ENCODE results near the gene SPHKAP. TPM values are rescaled to one million over a fixed set of nuclear protein-coding genes. Genes with fewer than 3 reads are reported as not detected.
"Not testable (repeated sequence)": the region's sequence is repeated elsewhere in the genome, so short reads cannot be mapped to it uniquely, and the experiment has no call there.

Gene SPHKAP
- total RNA-seq, 3 donors from 2014 or later (not counting 1 experiment from before 2014, with no cell fraction given): not detected

- H3K27ac Mint-ChIP-seq: no peak overlapping the region
- peaks cover 7 to 17% of the 10 kb centered on the region in 2 donors for H3K9me3 Mint-ChIP-seq
- WGBS (ENCODE audit: insufficient coverage): 71% methylated on average over 3 of the region's 3 CpGs
- DNase-seq (no peak), ATAC-seq (no peak)
- no peaks in the 10 kb centered on the region for H3K4me1 Mint-ChIP-seq
- H3K27ac ChIP-seq (ENCODE audit: low read length): no peak overlapping the region
- no peaks in the 10 kb centered on the region for H3K36me3 ChIP-seq (ENCODE audit: control insufficient read depth, insufficient read depth, low read length)
- H3K36me3 Mint-ChIP-seq: no peaks in the 10 kb centered on the region
- no peak overlapping the region for H3K4me3 ChIP-seq (ENCODE audit: low read length)
- H3K9me3 ChIP-seq (ENCODE audit: control insufficient read depth, insufficient read depth, low read length): peaks cover 7% of the 10 kb centered on the region
- no peaks in the 10 kb centered on the region for H3K27me3 Mint-ChIP-seq (ENCODE audit: low read depth in 2 of 2)
- TF ChIP-seq, protein P1, sequence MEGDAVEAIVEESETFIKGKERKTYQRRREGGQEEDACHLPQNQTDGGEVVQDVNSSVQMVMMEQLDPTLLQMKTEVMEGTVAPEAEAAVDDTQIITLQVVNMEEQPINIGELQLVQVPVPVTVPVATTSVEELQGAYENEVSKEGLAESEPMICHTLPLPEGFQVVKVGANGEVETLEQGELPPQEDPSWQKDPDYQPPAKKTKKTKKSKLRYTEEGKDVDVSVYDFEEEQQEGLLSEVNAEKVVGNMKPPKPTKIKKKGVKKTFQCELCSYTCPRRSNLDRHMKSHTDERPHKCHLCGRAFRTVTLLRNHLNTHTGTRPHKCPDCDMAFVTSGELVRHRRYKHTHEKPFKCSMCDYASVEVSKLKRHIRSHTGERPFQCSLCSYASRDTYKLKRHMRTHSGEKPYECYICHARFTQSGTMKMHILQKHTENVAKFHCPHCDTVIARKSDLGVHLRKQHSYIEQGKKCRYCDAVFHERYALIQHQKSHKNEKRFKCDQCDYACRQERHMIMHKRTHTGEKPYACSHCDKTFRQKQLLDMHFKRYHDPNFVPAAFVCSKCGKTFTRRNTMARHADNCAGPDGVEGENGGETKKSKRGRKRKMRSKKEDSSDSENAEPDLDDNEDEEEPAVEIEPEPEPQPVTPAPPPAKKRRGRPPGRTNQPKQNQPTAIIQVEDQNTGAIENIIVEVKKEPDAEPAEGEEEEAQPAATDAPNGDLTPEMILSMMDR (IDR thresholded peaks at IDR 0.05): no peak
- no peaks in the 10 kb centered on the region for H3K27me3 ChIP-seq (ENCODE audit: control insufficient read depth, insufficient read depth, low read length)
- intact Hi-C loops (cut with micrococcal nuclease): no loop called here
- H3K4me3 Mint-ChIP-seq: no peak overlapping the region
- no peaks in the 10 kb centered on the region for H3K4me1 ChIP-seq (ENCODE audit: control insufficient read depth, insufficient read depth, low read length)
Observed at GRCh38 chr2:228082571-228082970, 98.9 kb downstream of the SPHKAP start.

DNA sequence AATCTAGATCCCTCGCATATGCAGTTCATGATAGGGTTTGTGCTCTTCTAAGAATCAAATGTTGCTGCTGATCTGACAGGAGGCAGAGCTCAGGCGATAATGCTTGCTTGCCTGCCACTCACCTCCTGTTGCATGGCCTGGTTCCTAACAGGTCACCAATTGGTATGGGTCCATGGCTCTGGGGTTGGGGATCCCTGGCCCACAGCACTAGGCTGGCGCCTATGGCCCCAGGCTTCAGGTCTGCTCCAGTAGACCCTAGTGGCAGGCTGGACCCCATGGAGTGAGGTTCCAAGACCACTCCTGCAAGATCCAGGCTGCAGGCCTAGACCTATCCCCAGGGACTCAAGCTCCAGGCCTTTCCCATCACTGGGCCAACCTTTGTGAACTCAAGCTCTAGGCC, 102.3 kb downstream of the SPHKAP start:
- intact Hi-C loops (cut with micrococcal nuclease): no loop called here
- no peaks in the 10 kb centered on the region for H3K4me1 Mint-ChIP-seq
- TF ChIP-seq, protein P1 (IDR thresholded peaks at IDR 0.05): no peak
- H3K4me3 Mint-ChIP-seq: no peak overlapping the region
- no peaks in the 10 kb centered on the region for H3K36me3 Mint-ChIP-seq
- H3K9me3 ChIP-seq (ENCODE audit: control insufficient read depth, insufficient read depth, low read length): peaks cover 10% of the 10 kb centered on the region
- H3K4me1 ChIP-seq (ENCODE audit: control insufficient read depth, insufficient read depth, low read length): no peaks in the 10 kb centered on the region
- H3K27ac ChIP-seq (ENCODE audit: low read length): no peak overlapping the region
- H3K27ac Mint-ChIP-seq: no peak overlapping the region
- H3K4me3 ChIP-seq (ENCODE audit: low read length): no peak overlapping the region
- DNase-seq (no peak), ATAC-seq (no peak)
- peaks cover 6 to 15% of the 10 kb centered on the region in 2 donors for H3K9me3 Mint-ChIP-seq
- WGBS (ENCODE audit: insufficient coverage): 95% methylated on average over 3 of the region's 3 CpGs
- no peaks in the 10 kb centered on the region for H3K27me3 Mint-ChIP-seq (ENCODE audit: low read depth in 2 of 2)
- H3K36me3 ChIP-seq (ENCODE audit: control insufficient read depth, insufficient read depth, low read length): no peaks in the 10 kb centered on the region
- no peaks in the 10 kb centered on the region for H3K27me3 ChIP-seq (ENCODE audit: control insufficient read depth, insufficient read depth, low read length)

- peaks cover 7 to 16% of the 10 kb centered on the region in 2 donors for H3K9me3 Mint-ChIP-seq
Observed at GRCh38 chr2:228076695-228077094, 104.8 kb downstream of the SPHKAP start.

GRCh38 chr2:228072669-228073068, 108.8 kb downstream of the SPHKAP start:
- Histone ChIP-seq H3K9me3 (ENCODE audit: control insufficient read depth, insufficient read depth, low read length) (peaks cover 3% of the 10 kb centered on the region), H3K27ac (ENCODE audit: low read length) (no peak overlapping the region), H3K27me3 (ENCODE audit: control insufficient read depth, insufficient read depth, low read length) (no peaks in the 10 kb centered on the region), H3K36me3 (ENCODE audit: control insufficient read depth, insufficient read depth, low read length) (no peaks in the 10 kb centered on the region), H3K4me3 (ENCODE audit: low read length) (no peak overlapping the region), H3K4me1 (ENCODE audit: control insufficient read depth, insufficient read depth, low read length) (no peaks in the 10 kb centered on the region)
- H3K9me3 Mint-ChIP-seq: peaks cover 4 to 13% of the 10 kb centered on the region in 2 donors
- H3K27me3 Mint-ChIP-seq (ENCODE audit: low read depth in 2 of 2): no peaks in the 10 kb centered on the region
- H3K36me3 Mint-ChIP-seq: no peaks in the 10 kb centered on the region
- DNase-seq: no peak
- no peaks in the 10 kb centered on the region for H3K4me1 Mint-ChIP-seq
- no peak overlapping the region for H3K27ac Mint-ChIP-seq
- intact Hi-C loops (cut with micrococcal nuclease): no loop called here
- ATAC-seq: no peak
- WGBS (ENCODE audit: insufficient coverage): 85% methylated on average over 3 of the region's 3 CpGs
- H3K4me3 Mint-ChIP-seq: no peak overlapping the region
- TF ChIP-seq, protein P1 (IDR thresholded peaks at IDR 0.05): no peak

More at GRCh38 chr2:228076695-228077094, 104.8 kb downstream of the SPHKAP start:
- H3K4me3 Mint-ChIP-seq; H3K36me3 ChIP-seq (ENCODE audit: control insufficient read depth, insufficient read depth, low read length); H3K27ac Mint-ChIP-seq; H3K27ac ChIP-seq (ENCODE audit: low read length); DNase-seq; H3K27me3 Mint-ChIP-seq (ENCODE audit: low read depth in 2 of 2); H3K9me3 ChIP-seq (ENCODE audit: control insufficient read depth, insufficient read depth, low read length); H3K4me1 Mint-ChIP-seq; intact Hi-C loops (cut with micrococcal nuclease); H3K36me3 Mint-ChIP-seq; H3K4me3 ChIP-seq (ENCODE audit: low read length); H3K27me3 ChIP-seq (ENCODE audit: control insufficient read depth, insufficient read depth, low read length); H3K4me1 ChIP-seq (ENCODE audit: control insufficient read depth, insufficient read depth, low read length); ATAC-seq: not testable (repeated sequence)
- WGBS (ENCODE audit: insufficient coverage): 61% methylated on average over 1 of the region's 1 CpG
